HG03095 (cell line): ENCODE measurements around the gene LLGL2.
"Not testable (repeated sequence)": the region's sequence is repeated elsewhere in the genome, so short reads cannot be mapped to it uniquely, and the experiment has no call there.

Source experiments
- ATAC-seq: cut with Tn5 transposase; IDR thresholded peaks from one replicate; pipeline ENCODE4 v1.9.1; 2021; ENCODE audit warnings: moderate library complexity; ENCODE audit not compliant: unreplicated experiment

The LLGL2 gene

DNA sequence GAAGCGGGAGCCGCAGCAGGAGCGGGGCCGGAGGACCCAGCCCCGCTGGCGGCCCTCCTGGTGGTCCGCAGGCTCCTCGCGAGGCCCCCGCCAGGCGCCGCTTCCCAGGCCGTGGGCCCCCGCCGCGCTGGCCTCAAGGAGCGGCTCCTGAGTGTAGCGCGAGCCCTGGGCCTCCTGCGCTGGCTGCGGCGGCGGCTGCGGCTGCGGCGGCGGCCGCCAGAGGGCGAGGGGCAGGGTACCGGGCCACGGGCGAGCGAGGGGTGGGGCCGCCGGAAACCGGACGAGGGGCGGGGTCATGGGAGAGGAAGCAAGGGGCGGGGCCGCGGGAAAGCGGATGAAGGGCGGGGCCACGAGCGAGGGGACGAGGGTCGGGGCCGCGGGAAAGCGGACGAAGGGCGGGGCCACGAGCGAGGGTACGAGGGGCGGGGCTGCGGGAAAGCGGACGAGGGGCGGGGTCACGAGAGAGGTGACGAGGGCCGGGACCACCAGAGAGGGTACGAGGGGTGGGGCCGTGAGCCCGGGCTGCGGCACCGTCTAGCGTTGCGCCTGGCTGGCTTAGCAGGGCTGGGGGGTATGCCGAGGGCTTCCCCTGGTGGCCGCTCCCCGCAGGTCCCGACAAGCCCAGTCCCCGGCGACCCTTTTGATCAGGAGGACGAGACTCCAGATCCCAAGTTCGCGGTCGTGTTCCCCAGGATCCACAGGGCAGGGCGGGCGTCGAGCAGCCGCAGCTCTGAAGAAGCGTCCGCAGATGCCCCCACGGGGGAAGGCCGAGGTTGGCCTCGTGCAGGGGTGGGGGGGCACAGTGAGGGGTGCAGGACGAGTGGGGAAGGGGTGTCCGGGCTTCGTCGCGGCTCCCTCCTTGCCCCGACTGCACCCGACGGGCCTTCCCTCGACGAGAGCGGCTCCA lies 63.8 kb downstream of the LLGL2 start:
- ATAC-seq = peak; percentile 78

DNA sequence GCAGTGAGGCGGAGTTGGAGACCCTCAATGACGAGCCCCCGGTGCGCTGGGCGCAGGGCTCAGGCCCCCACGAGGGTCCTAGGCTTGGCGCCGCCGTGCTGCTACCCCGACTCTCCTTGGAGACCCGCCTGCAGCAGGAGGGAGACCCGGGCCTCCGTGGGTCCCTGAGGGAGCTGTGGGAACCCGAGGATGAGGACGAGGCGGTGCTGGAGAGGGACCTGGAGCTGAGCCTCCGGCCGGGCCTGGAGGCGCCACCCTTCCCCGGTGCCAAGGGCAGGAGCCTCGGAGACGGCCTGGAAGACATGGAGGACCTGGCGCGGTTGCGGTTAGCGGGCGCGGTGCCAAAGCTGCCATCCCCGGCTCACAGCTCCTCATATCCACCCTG lies 64.4 kb downstream of the LLGL2 start:
- no peak for ATAC-seq

DNA sequence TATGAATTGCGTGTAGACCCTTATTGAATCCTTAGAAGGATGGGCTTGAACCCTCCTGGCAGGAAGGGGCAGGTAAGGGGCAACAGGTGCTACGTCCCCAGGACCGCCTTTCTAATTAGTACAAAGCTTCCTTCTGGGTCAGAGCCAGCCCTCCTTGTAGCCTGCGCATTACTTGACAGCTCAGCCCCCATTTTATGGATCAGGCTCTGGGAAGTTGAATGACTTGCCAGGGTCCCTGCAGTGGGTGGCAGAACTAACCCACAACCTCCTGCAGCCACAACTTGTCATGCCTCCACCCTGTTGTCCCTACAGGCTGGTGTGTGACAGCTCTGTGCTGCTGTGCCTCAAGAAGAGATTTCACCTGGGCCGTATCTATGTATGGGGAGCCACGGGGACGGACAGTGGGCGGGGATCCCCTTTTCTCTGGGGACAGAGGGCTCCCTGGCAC lies 64.8 kb downstream of the LLGL2 start:
- no peak for ATAC-seq

- ATAC-seq = no peak
Observed at GRCh38 chr17:75590849-75591721, 65.6 kb downstream of the LLGL2 start.

GRCh38 chr17:75591722-75592302 lies 66.3 kb downstream of the LLGL2 start:
- no peak for ATAC-seq

DNA sequence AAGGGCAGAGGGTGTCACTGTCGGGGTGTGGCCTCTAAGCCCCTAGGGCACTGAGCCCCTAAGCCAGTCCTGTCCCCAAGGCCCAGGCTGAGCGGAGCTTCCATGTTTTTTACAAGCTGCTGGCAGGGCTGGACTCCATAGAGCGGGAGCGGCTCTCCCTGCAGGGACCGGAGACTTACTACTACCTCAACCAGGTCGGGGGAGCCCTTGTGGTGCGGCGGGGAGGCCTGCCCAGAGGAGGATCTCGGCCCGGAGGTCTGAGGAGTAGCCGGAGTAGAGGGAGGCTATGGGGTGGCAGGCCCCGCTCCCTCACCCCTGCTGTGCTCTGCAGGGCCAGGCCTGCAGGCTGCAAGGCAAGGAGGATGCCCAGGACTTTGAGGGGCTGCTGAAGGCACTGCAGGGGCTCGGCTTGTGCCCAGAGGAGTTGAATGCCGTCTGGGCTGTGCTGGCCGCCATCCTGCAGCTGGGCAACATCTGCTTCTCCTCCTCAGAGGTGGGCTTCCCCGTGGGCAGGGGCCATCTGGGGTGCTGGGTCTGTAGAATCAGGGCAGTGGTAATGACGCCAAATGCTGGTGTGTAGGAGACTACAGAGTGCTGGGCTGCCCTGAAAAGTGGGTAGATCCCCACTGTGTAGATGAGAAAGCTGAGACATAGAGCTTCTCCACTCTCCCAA lies 67.0 kb downstream of the LLGL2 start:
- no peak for ATAC-seq

GRCh38 chr17:75593430-75593829 lies 67.9 kb downstream of the LLGL2 start:
- ATAC-seq = not testable (repeated sequence)

- no peak for ATAC-seq
Observed at GRCh38 chr17:75594499-75595283, 69.2 kb downstream of the LLGL2 start.

- ATAC-seq = no peak
Observed at GRCh38 chr17:75595284-75595919, 69.9 kb downstream of the LLGL2 start.

DNA sequence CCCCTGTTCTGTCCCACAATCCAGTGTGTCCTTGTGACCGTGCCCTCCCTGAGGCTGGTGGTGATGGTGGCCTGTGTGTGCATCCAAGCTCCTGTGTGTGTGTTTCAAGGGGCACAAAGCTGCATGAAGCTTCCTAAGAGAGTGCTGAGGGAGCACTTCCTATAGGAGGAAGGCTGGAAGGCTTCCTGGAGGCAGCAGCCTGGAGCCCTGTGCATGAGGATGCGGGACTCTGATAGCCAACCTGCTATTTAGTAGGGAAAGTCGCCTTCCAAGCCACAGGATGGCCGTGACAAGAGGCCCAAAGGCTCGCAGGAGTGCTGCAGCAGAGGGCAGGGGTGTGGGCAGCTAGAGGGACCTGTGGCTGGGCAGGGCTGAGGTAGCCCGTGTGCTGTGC lies 70.4 kb downstream of the LLGL2 start:
- no peak for ATAC-seq

GRCh38 chr17:75596320-75597087 lies 71.0 kb downstream of the LLGL2 start:
- no peak for ATAC-seq

DNA sequence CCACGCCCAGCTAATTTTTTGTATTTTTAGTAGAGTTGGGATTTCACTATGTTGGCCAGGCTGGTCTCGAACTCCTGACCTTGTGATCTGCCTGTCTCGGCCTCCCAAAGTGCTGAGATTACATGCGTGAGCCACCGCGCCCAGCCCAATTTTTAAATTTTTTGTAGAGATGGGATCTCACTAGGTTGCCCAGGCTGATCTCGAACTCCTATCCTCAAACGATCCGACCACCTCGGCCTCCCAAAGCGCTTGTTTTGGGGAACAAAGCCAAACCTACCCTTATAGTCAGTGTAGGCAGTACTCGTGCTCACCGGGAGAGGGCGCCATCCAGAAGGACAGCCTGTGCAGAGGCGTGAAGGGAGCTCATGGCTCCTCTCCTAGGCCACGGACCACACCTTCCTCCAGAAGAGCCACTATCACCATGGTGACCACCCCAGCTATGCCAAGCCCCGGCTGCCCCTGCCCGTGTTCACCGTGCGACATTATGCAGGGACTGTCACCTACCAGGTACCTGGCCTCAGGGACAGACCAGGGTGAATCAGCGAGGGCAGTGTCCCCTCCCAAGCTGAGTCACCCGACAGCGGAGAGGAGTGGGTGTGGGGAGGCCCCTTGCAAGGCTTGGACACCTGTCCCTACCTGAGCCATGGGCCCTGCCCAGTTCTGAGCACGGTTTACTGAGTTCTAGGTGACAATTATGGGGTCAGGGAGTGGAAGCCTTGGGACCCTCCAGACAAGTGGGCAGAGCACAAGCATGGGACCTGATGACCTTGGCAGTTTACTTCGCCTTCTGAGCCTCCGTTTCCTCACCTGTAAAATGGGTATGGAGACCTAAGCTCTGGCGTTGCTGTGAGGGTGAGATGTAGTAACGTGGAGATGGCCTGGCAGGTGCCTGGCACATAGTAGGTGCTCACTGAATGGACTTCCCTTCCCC lies 75.8 kb downstream of the LLGL2 start:
- ATAC-seq = no peak

DNA sequence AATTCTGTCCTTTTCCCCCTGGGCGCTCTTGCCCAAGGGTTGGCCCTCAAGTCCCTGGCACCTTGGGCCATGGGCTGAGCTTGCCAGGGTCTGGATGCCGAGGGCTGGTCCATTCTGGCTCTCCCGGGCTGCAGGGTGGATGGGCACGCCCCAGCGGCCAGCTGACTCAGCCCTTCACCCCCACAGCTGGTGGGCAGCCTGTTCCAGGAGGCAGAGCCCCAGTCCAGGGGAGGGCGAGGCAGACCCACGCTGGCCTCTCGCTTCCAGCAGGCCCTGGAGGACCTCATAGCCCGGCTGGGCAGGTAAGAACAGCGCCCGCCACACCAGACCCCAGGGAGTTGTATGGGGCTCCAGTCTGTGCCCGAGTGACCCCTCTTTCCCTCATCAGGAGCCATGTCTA lies 77.1 kb downstream of the LLGL2 start:
- no peak for ATAC-seq

GRCh38 chr17:75603123-75603522 lies 77.6 kb downstream of the LLGL2 start:
- no peak for ATAC-seq

DNA sequence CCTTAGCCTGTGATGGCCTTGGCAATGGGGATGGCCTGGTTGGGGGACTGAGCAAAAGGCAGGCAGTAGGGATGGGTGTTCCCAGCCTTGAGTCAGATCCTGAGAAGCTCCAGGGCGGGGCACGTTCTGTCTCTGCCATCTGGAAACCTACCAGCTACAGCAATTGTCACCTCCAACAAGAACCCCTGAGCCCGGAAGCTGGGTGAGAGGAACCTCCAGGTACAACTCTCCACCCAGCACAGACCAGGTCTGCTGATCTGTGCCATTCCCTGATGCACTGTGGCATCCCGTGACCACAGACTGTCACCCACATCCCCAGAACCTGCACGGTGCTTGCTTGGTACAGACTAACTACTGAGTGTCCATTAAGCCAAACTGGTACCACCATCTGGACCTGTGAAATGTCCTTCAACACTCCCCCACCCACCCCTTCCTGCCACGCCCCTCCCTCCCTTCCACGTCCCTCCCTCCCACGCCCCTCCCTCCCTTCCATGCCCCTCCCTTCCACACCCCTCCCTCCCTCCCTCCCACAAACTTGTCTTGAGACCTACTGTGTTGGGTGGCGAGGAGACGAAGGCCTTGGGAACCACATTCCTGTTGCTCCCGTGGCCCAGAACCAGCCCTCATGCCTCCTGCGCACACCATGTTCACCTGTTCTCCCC lies 78.7 kb downstream of the LLGL2 start:
- ATAC-seq = no peak

DNA sequence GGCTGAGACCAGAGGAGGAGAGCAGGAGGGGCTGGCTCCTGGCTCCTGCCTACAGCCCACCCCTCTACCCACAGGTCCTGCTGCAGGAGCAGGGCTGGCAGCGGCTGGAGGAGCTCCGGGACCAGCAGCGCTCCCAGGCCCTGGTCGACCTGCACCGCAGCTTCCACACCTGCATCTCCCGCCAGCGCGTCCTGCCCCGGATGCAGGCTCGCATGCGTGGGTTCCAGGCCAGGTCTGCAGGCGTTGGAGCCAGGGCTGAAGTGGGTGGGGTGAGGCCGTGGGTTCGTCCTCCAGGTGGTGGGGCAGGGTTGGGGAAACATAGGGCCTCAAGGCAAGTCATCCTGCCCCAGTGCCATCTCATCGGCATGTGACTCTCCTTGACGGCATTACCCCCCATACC lies 80.3 kb downstream of the LLGL2 start:
- no peak for ATAC-seq

GRCh38 chr17:75607086-75607485 lies 81.6 kb downstream of the LLGL2 start:
- ATAC-seq = no peak
